GM12891 (cell line): Measurements from ENCODE around the gene HS1BP3.

Experiments
- POLR2A ChIP-seq: IDR thresholded peaks from 2 replicates; pipeline ENCODE4 v1.6.1; 2011; ENCODE audit warnings: low read depth, low read length, control low read depth
- POLR2AphosphoS5 ChIP-seq: IDR thresholded peaks from 2 replicates; pipeline ENCODE4 v1.6.1; 2011; ENCODE audit warnings: low read depth, low read length, control low read depth
- POU2F2 ChIP-seq: IDR thresholded peaks from 2 replicates; pipeline ENCODE4 v1.6.1; 2011; ENCODE audit warnings: low read depth, mild to moderate bottlenecking, control low read depth, low read length, moderate library complexity
- SPI1 ChIP-seq: IDR thresholded peaks from 2 replicates; pipeline ENCODE4 v1.6.1; 2011; ENCODE audit warnings: low read depth, low read length, control low read depth
- TAF1 ChIP-seq: IDR thresholded peaks from 2 replicates; pipeline ENCODE4 v1.6.1; 2011; ENCODE audit warnings: low read depth, low read length, control low read depth

DNA sequence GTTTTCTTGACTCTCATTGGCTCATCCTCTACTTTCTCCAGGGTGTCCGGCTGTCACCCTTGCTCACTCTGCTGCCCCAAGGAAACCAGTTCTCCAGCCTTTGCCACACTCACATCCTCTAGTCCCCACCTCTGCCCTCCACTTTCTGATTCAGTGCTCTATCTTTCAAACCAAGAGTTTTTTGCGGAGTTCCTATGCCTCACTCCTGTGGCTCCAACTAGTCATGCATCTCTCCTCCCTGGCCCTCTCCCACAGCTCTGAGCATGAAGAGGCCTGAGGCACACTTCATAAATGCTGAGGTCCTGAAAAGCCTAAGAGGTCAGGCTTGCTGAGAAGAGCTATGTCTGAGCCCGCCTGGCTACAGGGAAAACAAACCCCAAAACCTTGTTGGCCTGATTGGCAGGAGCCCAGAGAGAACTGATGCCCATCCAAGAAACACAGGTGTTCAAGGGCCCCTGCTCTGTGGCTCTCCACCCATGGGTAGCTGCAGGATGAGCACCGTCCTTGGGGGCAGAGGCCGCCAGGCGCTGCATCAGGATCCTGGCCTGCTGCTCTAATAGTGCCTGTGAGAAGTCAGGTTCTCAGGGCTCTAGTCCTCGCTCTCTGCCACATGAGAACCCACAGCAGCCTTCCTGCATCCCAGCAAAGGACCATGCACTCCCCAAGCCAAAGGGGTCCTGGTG lies 42.1 kb downstream of the HS1BP3 start:
- TF ChIP-seq POLR2A (no peak), POLR2AphosphoS5 (no peak), TAF1 (no peak), POU2F2 (no peak), SPI1 (no peak)
